Non-pigmented ciliary epithelial cell (primary cell): ENCODE data around the gene HPS1.

Source experiments
- DNase-seq: peaks from one replicate; pipeline ENCODE4 v3.0.0-alpha.2; 2010; ENCODE audit warnings: low read depth

The HPS1 gene

GRCh38 chr10:98446661-98447221 is at the start of gene HPS1:
Gene HPS1 (minus strand): TSS chr10:98446935. CDS start chr10:98443240, 3,695 bp downstream.
- DNase-seq: no peak

- no peak for DNase-seq
Measured at GRCh38 chr10:98492763-98493162, 46.0 kb upstream of the HPS1 start.

DNA sequence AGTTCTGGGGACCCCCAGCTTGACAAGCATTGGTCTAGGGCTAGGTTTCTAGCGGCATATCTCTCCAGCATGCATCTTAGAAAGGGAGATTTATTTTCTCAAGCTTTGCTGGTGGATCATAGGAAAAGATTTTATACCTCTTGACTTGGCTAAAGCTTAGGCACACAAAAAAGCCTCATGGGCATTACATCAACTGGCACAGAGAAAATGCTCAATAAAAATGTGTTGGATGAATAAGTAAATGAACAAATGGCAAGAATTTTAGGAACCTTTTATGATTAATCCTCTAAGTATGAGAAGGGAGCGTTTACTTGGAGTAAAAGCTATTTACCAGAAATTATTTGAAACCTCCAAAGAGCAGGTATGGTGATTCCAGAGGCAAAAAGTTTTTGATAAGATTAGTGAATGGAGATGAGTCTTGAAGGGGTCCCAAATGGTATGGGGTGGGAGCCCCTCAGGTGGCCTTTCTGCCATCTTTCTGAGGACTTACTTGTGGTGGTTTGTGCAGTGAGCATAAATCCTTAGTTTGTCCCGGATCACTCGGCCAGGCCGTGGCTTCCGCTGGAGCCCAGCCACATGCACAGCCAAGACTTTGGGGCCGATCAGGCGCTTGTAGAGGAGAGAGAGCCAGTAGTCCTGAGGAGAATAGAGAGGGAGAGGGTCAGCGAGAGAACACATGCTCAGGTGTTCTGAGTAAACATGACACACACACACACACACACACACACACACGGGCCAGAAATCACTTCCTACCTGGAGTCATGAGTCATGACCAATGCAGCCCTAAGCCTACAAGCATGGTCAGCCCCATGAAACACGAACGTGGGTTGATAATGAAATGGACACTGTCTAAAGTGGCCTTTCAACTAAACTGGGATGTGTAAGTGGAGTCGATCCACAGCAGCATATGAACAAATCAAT is 43.1 kb upstream of the HPS1 start:
- no peak for DNase-seq

- DNase-seq: no peak
Measured at GRCh38 chr10:98488669-98489430, 42.1 kb upstream of the HPS1 start.

- DNase-seq: no peak
Measured at GRCh38 chr10:98487649-98488048, 40.9 kb upstream of the HPS1 start.

GRCh38 chr10:98486421-98486820 is 39.7 kb upstream of the HPS1 start:
- no peak for DNase-seq

DNA sequence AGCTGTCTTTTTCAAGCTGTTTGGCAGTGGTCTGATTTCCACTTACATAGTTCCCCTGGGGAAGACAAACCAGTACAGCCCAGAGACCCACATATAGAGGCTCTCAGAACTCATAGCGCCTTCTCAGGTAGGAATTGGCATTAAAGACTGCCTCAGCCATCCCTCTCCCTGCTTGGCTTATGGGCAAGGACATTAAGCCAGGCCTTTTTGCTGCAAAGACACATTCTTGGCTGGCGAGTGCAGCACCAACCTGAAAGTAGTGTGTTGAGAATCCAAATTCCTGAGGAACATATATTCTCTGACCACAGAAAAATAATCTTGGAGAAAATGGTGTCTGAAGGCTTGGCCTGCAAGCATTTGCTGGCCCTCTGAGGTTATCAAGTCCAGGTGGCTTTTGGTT is 39.2 kb upstream of the HPS1 start:
- no peak for DNase-seq

DNA sequence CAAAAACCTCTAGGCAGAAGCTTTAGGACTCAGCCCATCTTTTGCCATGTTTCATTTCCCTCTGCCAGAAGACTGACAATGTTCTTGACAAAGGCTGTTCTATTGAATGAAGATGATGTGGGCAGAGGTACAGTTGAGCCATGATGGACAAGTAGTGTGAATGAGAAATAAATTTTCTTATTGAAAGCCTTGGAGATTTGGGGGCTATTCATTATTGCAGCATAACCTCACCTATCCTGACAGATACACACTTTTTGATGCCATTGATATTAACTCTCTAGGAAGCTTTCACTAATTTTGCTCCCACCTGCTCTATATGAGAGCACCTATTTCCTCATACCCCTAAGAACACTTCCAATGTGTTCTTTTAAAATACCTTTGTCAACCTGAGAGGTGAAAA is 36.9 kb upstream of the HPS1 start:
- no peak for DNase-seq

GRCh38 chr10:98482096-98482495 is 35.4 kb upstream of the HPS1 start:
- DNase-seq: no peak

DNA sequence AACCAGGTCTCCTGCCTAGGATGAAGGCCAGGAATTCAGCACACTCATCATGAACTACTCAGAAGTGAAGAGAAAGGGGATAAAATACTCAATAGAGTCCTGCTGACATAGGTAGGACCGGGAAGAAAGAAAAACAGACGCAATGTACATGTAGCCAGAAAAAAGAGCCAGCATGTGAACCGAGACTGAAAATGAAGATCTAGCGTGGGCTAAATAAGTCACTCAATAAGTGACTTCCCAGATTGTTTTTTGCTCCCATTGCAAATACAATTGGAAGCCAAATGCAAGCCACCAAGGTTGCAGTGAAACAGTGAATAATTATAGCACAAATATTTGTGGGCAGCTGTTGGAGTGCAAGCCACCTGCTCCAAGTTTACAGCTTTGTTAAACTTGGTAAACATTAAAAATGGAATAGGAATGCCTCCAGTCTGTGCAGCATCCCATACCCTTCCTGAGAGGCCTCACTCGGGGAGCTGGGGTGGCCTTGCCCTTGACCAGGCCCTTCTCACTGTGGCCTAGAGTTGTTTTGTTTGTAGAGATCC is 34.7 kb upstream of the HPS1 start:
- no peak for DNase-seq

DNA sequence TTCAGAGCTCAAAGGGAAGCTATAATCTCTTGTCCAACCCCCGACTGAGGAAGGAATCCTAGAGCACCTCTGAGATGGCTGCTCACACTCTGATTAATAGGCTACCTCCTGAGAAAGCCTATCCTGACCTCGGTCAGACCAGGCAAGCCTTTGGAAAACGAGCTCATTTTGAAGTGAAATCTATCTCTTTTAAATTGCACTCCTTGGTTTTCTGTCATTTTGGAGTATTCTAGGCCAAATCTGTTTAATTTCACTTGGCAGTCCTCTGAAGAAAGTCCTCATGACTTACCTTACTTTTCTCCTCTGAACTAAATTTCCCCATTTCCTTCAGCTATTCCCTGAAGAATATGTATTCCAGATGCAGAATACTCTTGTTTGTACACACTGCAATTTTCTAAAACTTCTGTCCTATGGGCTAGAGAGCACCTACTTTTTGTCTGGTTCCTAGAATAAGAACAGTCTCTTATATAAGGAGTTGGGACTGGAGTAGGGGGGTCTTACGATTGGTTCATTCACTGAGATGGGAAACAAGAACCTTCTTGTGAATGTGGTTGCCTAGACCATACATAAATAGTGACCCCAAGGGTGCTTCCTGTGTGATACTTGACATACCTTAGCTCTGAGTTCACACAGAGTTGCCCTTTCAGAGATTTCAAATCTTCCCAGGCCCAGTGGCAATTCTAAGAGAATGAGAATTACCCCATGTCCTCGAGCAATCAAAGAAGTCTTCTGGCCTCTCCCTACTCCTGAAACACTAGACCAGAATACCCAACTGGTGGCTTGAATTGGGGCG is 31.9 kb upstream of the HPS1 start:
- no peak for DNase-seq

GRCh38 chr10:98477861-98478260 is 31.1 kb upstream of the HPS1 start:
- no peak for DNase-seq

GRCh38 chr10:98474628-98475027 is 27.9 kb upstream of the HPS1 start:
- DNase-seq: no peak

- DNase-seq: no peak
Measured at GRCh38 chr10:98472196-98472595, 25.5 kb upstream of the HPS1 start.

- DNase-seq: no peak
Measured at GRCh38 chr10:98470850-98471249, 24.1 kb upstream of the HPS1 start.

DNA sequence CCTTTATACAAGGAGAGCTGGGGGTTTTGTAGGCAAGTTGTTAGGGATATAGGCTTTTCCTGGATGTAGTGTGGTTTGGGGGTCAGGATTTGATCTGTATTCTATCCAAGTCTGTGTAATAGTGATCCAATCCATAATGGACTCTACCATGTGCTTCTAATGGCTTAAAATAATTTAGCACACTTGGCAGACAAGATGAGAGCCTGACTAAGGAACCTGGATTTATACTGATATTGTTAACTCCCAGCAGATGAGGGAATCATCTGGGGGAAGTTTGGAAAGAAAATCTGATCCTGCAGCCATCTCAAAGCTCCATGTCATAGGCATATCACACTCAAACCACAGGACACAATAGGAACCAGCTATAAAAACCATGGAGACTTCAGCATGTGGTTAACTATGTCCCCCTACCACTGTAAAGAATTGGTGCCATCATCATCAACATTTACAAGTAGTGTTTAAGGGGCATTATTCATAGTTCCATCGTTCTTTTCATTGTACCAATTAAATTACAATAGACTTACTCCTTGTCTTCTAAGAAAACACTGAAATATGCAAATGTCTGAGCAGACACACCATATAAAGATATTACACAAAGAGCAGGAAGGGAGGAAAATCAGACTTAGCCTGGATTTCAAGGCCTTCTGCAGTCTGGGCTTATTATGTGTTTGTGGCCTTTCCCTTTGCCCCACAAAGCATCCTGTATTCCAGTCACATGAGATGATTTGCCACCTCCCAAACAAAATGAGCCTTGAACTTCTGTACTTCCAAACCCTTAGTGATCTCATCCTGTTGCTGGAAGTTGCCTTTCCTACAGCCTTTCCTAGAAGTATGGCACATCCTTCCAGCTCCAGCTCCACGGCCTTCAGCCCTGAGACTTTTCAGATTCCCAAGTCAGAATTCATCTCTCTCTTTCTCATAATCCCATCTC is 22.5 kb upstream of the HPS1 start:
- no peak for DNase-seq

- DNase-seq: peak; percentile 43
Measured at GRCh38 chr10:98467506-98468318, 21.0 kb upstream of the HPS1 start.

GRCh38 chr10:98466861-98467505 is 20.2 kb upstream of the HPS1 start:
- DNase-seq: no peak

DNA sequence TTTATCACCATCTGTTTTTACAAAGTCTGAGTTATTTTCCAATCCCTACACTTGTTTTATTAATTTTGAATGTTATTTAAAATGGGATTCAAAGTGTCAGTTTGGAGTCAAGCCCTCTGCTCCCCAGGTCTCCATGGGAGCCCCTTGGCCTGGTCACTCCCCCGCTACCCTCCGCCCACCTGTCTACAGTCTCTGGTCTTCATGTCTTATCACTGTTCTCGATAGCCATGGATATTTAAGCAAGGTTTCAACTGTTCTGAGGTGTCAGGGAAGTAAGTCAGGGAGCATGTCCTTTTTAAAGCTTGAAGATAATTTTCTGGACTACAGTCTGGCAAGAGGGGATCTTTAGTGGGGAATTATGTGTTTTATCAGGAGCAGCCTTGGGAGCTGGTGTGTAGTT is 19.1 kb upstream of the HPS1 start:
- no peak for DNase-seq
